ENCODE measurements around the gene TSPEAR.
A peak's percentile ranks its signal among the peaks of the same experiment; 100 is the strongest.
"Not testable (repeated sequence)": the region's sequence is repeated elsewhere in the genome, so short reads cannot be mapped to it uniquely, and the experiment has no call there.

The TSPEAR gene

GRCh38 chr21:44552681-44553080 is 158.7 kb downstream of the TSPEAR start:
- H3K4me3 ChIP-seq = no peak overlapping the region

GRCh38 chr21:44552136-44552535 is 159.2 kb downstream of the TSPEAR start:
- Histone ChIP-seq H3K27ac (no peak overlapping the region), H4K20me1 (no peaks in the 10 kb centered on the region), H3K36me3 (no peaks in the 10 kb centered on the region)

More at GRCh38 chr21:44552681-44553080, 158.7 kb downstream of the TSPEAR start:
- Histone ChIP-seq H3K4me2 (no peak overlapping the region), H3K27ac (no peak overlapping the region), H3K4me1 (peaks cover 6 to 70% (median 60%) of the 10 kb centered on the region in 10 experiments; a peak in 18 of 20 replicates), H3K9me3 (replicated peaks in 1 of 11) (peaks cover 0 to 4% (median 0%) of the 10 kb centered on the region in 11 experiments; a peak in 3 of 22 replicates), H3K27me3 (peaks cover 0 to 27% (median 0%) of the 10 kb centered on the region in 11 experiments; a peak in 5 of 22 replicates), H3K36me3 (no peaks in the 10 kb centered on the region), H3K9ac (no peak overlapping the region), H4K20me1 (no peaks in the 10 kb centered on the region)
- TF ChIP-seq Cebpa-rat (IDR thresholded peaks at IDR 0.05) = no peak

GRCh38 chr21:44551340-44551961 is 159.9 kb downstream of the TSPEAR start, which contains the start of gene KRTAP10-2:
Gene KRTAP10-2, minus strand, starts transcription at chr21:44551505. Its CDS starts 47 bp downstream, at chr21:44551458.
- TF ChIP-seq Cebpa-rat (IDR thresholded peaks at IDR 0.05) = no peak
- Histone ChIP-seq H3K9me3 (replicated peaks in 1 of 11) (peaks cover 9 to 16% (median 11%) of the 10 kb centered on the region in 11 experiments), H3K9ac (0 out of 22 replicates have a peak within 1 kb of the TSS, but pooled peaks of 1 of the 11 experiments have one; percentile 22), H4K20me1 (no peaks in the 10 kb centered on the region), H3K4me2 (peak within 1 kb of the TSS in 8 of 11 experiments; percentile 26 to 50 (median 38); a peak in 14 of 22 replicates), H3K36me3 (no peaks in the 10 kb centered on the region; a peak in 1 of 22 replicates), H3K4me3 (no peak within 1 kb of the TSS), H3K4me1 (peaks cover 9 to 65% (median 53%) of the 10 kb centered on the region in 10 experiments; a peak in 18 of 20 replicates), H3K27ac (peak within 1 kb of the TSS in 1 of 11 experiments; percentile 21; a peak in 1 of 22 replicates), H3K27me3 (peaks cover 0 to 15% (median 0%) of the 10 kb centered on the region in 11 experiments; a peak in 4 of 22 replicates)

More at GRCh38 chr21:44552136-44552535, 159.2 kb downstream of the TSPEAR start:
- no peak overlapping the region for H3K9ac ChIP-seq
- no peak overlapping the region for H3K4me3 ChIP-seq
- H3K9me3 ChIP-seq (replicated peaks in 1 of 11) = peaks cover 2 to 9% (median 5%) of the 10 kb centered on the region in 11 experiments; a peak in 19 of 22 replicates
- no peak for TF ChIP-seq Cebpa-rat (IDR thresholded peaks at IDR 0.05)
- peaks cover 11 to 70% (median 60%) of the 10 kb centered on the region in 10 experiments; a peak in 18 of 20 replicates for H3K4me1 ChIP-seq
- H3K4me2 ChIP-seq = peak overlapping the region in 2 of 11 experiments; percentile 32 to 34; a peak in 3 of 22 replicates
- peaks cover 0 to 22% (median 0%) of the 10 kb centered on the region in 11 experiments; a peak in 5 of 22 replicates for H3K27me3 ChIP-seq

- TF ChIP-seq Cebpa-rat (IDR thresholded peaks at IDR 0.05) = no peak
- Histone ChIP-seq H4K20me1 (no peaks in the 10 kb centered on the region), H3K27ac (no peak overlapping the region), H3K9me3 (replicated peaks in 1 of 11) (peaks cover 14 to 22% (median 18%) of the 10 kb centered on the region in 11 experiments), H3K4me2 (peak overlapping the region in 8 of 11 experiments; percentile 26 to 50 (median 38); a peak in 6 of 22 replicates), H3K36me3 (no peaks in the 10 kb centered on the region; a peak in 1 of 22 replicates), H3K4me3 (no peak overlapping the region), H3K4me1 (peaks cover 7 to 58% (median 47%) of the 10 kb centered on the region in 10 experiments; a peak in 18 of 20 replicates), H3K27me3 (peaks cover 0 to 9% (median 0%) of the 10 kb centered on the region in 11 experiments; a peak in 2 of 22 replicates), H3K9ac (no peak overlapping the region)
Observed at GRCh38 chr21:44550807-44551206, 160.6 kb downstream of the TSPEAR start.

- Histone ChIP-seq H3K4me1 (peaks cover 7 to 53% (median 43%) of the 10 kb centered on the region in 10 experiments; a peak in 18 of 20 replicates), H3K4me2 (peak overlapping the region in 9 of 11 experiments; percentile 9 to 50 (median 38); a peak in 14 of 22 replicates), H3K9me3 (replicated peaks in 1 of 11) (peaks cover 14 to 25% (median 19%) of the 10 kb centered on the region in 11 experiments)
- H3K4me3 ChIP-seq, H3K36me3 ChIP-seq, H3K9ac ChIP-seq, H4K20me1 ChIP-seq, H3K27me3 ChIP-seq, H3K27ac ChIP-seq: not testable (repeated sequence)
Observed at GRCh38 chr21:44550285-44550684, 161.1 kb downstream of the TSPEAR start.

GRCh38 chr21:44549525-44550211 is 161.7 kb downstream of the TSPEAR start:
- Histone ChIP-seq H3K4me1 (peaks cover 7 to 47% (median 38%) of the 10 kb centered on the region in 10 experiments; a peak in 18 of 20 replicates), H3K9me3 (replicated peaks in 1 of 11) (peaks cover 14 to 25% (median 19%) of the 10 kb centered on the region in 11 experiments), H3K27ac (no peak overlapping the region), H3K27me3 (peaks cover 0 to 2% (median 0%) of the 10 kb centered on the region in 11 experiments; a peak in 1 of 22 replicates), H3K9ac (no peak overlapping the region), H3K36me3 (no peaks in the 10 kb centered on the region; a peak in 1 of 22 replicates), H3K4me2 (peak overlapping the region in 9 of 11 experiments; percentile 9 to 50 (median 35); a peak in 17 of 22 replicates), H3K4me3 (no peak overlapping the region), H4K20me1 (no peaks in the 10 kb centered on the region)
- TF ChIP-seq Cebpa-rat (IDR thresholded peaks at IDR 0.05) = no peak

- no peak for TF ChIP-seq Cebpa-rat (IDR thresholded peaks at IDR 0.05)
- Histone ChIP-seq H3K4me1 (peaks cover 7 to 44% (median 34%) of the 10 kb centered on the region in 10 experiments; a peak in 18 of 20 replicates), H3K9me3 (replicated peaks in 1 of 11) (peaks cover 14 to 22% (median 19%) of the 10 kb centered on the region in 11 experiments), H4K20me1 (no peaks in the 10 kb centered on the region), H3K4me3 (no peak overlapping the region), H3K27me3 (no peaks in the 10 kb centered on the region), H3K36me3 (no peaks in the 10 kb centered on the region; a peak in 1 of 22 replicates), H3K9ac (no peak overlapping the region), H3K4me2 (peak overlapping the region in 4 of 11 experiments; percentile 14 to 46 (median 32); a peak in 3 of 22 replicates), H3K27ac (no peak overlapping the region)
Observed at GRCh38 chr21:44548922-44549321, 162.4 kb downstream of the TSPEAR start.

GRCh38 chr21:44548381-44548780 is 163.0 kb downstream of the TSPEAR start:
- Histone ChIP-seq H3K27me3 (no peaks in the 10 kb centered on the region), H3K27ac (no peak overlapping the region), H3K9ac (no peak overlapping the region), H3K4me2 (0 out of 22 replicates have a peak overlapping the region, but pooled peaks of 3 of the 11 experiments have one; percentile 30 to 73 (median 46)), H3K36me3 (no peaks in the 10 kb centered on the region; a peak in 1 of 22 replicates), H3K4me3 (no peak overlapping the region), H3K4me1 (peaks cover 9 to 44% (median 34%) of the 10 kb centered on the region in 10 experiments; a peak in 18 of 20 replicates), H4K20me1 (no peaks in the 10 kb centered on the region), H3K9me3 (replicated peaks in 1 of 11) (peaks cover 14 to 22% (median 19%) of the 10 kb centered on the region in 11 experiments)
- TF ChIP-seq Cebpa-rat (IDR thresholded peaks at IDR 0.05) = no peak

Measured in BLaER1 treated with 17β-estradiol and CSF1 and Interleukin-3, amounts not matched to agents 10 nM and 100 nM (cell line).